ENCODE results near the gene FARS2. TPM values are rescaled to one million over a fixed set of nuclear protein-coding genes. Genes with fewer than 3 reads are reported as not detected.

FARS2 gene
- polyA plus RNA-seq, 2 of the 4 experiments (the other 2 are of a cell fraction): 12.9 to 17.5 TPM

GRCh38 chr6:5282191-5282623, 20.9 kb downstream of the FARS2 start:
- Histone ChIP-seq H3K4me3 (no peak overlapping the region), H3K27ac (no peak overlapping the region), H3K4me1 (0 out of 3 replicates have a peak, but pooled peaks cover under 1% of the 10 kb centered on the region), H3K9me3 (no peaks in the 10 kb centered on the region), H3K4me2 (no peak overlapping the region)
- ChIA-PET CTCF (interaction anchor here (2.6 kb wide), 1 partner anchor 139 kb away, joined by 7 read pairs; no protein-coding TSS in a partner anchor), POLR2A (no interaction called here)
- no peak for TF ChIP-seq USF2 (IDR thresholded peaks at IDR 0.05)
- no peak for ATAC-seq
- no peak for DNase-seq (ENCODE audit: low read depth in 1 of 2, low spot score in 1 of 2)
- no peak for FAIRE-seq
- 90% methylated on average over 9 of the region's 9 CpGs for WGBS (ENCODE audit: missing lambda C conversion rate)

- ATAC-seq (no peak), DNase-seq (ENCODE audit: low read depth in 1 of 2, low spot score in 1 of 2) (no peak), FAIRE-seq (no peak)
- Histone ChIP-seq H3K4me1 (peaks cover 8% of the 10 kb centered on the region; the same call in 1 of the 3 replicates), H3K4me3 (no peak overlapping the region), H3K4me2 (no peak overlapping the region), H3K9me3 (no peaks in the 10 kb centered on the region), H3K27ac (no peak overlapping the region)
- WGBS (ENCODE audit: missing lambda C conversion rate): 89% methylated on average over 6 of the region's 6 CpGs
- TF ChIP-seq E2F6 (IDR thresholded peaks at IDR 0.05; ENCODE audit: borderline replicate concordance, low read depth): no peak
- no peak for TF ChIP-seq RARB (CRISPR knock-in tag; IDR thresholded peaks at IDR 0.05)
- no peak for TF ChIP-seq TFCP2L1 (CRISPR knock-in tag; IDR thresholded peaks at IDR 0.05)
- no peak for TF ChIP-seq MAX (IDR thresholded peaks at IDR 0.05)
- TF ChIP-seq CBX8 (IDR thresholded peaks at IDR 0.05): no peak
- TF ChIP-seq PHF8 (IDR thresholded peaks at IDR 0.05; ENCODE audit: borderline replicate concordance, low read depth): no peak
- TF ChIP-seq GATA3 (IDR thresholded peaks at IDR 0.05; ENCODE audit: borderline replicate concordance): no peak
- TF ChIP-seq ZNF302 (CRISPR knock-in tag; IDR thresholded peaks at IDR 0.05): no peak
- TF ChIP-seq HEYL (CRISPR knock-in tag; IDR thresholded peaks at IDR 0.05): no peak
- no peak for TF ChIP-seq EHF (CRISPR knock-in tag; IDR thresholded peaks at IDR 0.05)
- no peak for TF ChIP-seq RAD21 (conservative IDR thresholded peaks at IDR 0.05 in 1 of 2, IDR thresholded peaks at IDR 0.05 in 1 of 2)
- TF ChIP-seq USF2 (IDR thresholded peaks at IDR 0.05): no peak
- TF ChIP-seq CHD2 (IDR thresholded peaks at IDR 0.05; ENCODE audit: low read length, partially characterized antibody): no peak
- no peak for TF ChIP-seq RNF2 (IDR thresholded peaks at IDR 0.05; ENCODE audit: borderline replicate concordance, low read depth)
- TF ChIP-seq, protein P1, sequence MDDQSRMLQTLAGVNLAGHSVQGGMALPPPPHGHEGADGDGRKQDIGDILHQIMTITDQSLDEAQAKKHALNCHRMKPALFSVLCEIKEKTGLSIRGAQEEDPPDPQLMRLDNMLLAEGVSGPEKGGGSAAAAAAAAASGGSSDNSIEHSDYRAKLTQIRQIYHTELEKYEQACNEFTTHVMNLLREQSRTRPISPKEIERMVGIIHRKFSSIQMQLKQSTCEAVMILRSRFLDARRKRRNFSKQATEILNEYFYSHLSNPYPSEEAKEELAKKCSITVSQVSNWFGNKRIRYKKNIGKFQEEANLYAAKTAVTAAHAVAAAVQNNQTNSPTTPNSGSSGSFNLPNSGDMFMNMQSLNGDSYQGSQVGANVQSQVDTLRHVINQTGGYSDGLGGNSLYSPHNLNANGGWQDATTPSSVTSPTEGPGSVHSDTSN (IDR thresholded peaks at IDR 0.05): no peak
- TF ChIP-seq ESRRA (IDR thresholded peaks at IDR 0.05; ENCODE audit: borderline replicate concordance, low read length): no peak
- ChIA-PET POLR2A (no interaction called here), CTCF (interaction anchor here (2.6 kb wide), 1 partner anchor 141 kb away, joined by 7 read pairs; no protein-coding TSS in a partner anchor)
Measured at GRCh38 chr6:5285081-5285480, 23.8 kb downstream of the FARS2 start.

GRCh38 chr6:5285526-5285925, 24.2 kb downstream of the FARS2 start:
- Histone ChIP-seq H3K4me3 (no peak overlapping the region), H3K9me3 (no peaks in the 10 kb centered on the region), H3K4me1 (peaks cover 8% of the 10 kb centered on the region; the same call in 1 of the 3 replicates), H3K4me2 (no peak overlapping the region), H3K27ac (no peak overlapping the region)
- WGBS (ENCODE audit: missing lambda C conversion rate): 97% methylated on average over 5 of the region's 5 CpGs
- CTCF ChIA-PET: no interaction called here
- no peak for TF ChIP-seq HEYL (CRISPR knock-in tag; IDR thresholded peaks at IDR 0.05)
- FAIRE-seq (no peak), ATAC-seq (no peak), DNase-seq (ENCODE audit: low read depth in 1 of 2, low spot score in 1 of 2) (no peak)
- POLR2A ChIA-PET: no interaction called here

DNA sequence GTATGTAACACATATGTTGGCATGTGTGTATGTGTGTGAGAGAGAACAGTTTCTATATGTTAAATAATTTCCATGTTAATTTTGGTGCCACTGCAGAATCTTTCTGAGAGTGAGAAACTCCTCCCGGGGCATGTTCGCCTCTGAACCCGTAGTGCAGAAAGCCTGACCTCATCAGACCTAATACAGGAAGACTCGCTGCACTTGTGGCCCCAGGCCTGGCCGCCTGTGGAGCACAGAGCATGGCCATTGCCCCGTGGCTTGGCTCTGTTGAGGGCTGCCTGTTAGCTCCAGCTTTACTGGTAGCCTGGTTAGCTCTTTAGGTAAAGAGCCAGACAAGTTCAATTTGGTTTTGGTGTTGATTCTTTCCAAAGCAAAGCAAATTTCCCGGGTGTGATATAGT, 25.5 kb downstream of the FARS2 start:
- Histone ChIP-seq H3K4me3 (no peak overlapping the region), H3K4me1 (peaks cover 8% of the 10 kb centered on the region; the same call in 1 of the 3 replicates), H3K4me2 (no peak overlapping the region), H3K9me3 (no peaks in the 10 kb centered on the region), H3K27ac (no peak overlapping the region)
- no peak for DNase-seq (ENCODE audit: low read depth in 1 of 2, low spot score in 1 of 2)
- WGBS (ENCODE audit: missing lambda C conversion rate): 93% methylated on average over 7 of the region's 7 CpGs
- no peak for ATAC-seq
- FAIRE-seq: no peak
- POLR2A ChIA-PET: no interaction called here
- CTCF ChIA-PET: no interaction called here
- TF ChIP-seq NR3C1 (IDR thresholded peaks at IDR 0.05): no peak
- TF ChIP-seq CHD4 (IDR thresholded peaks at IDR 0.05; ENCODE audit: borderline replicate concordance): no peak
- no peak for TF ChIP-seq CBX2 (IDR thresholded peaks at IDR 0.05; ENCODE audit: borderline replicate concordance, low read depth)
- no peak for TF ChIP-seq HOXB5 (CRISPR knock-in tag; IDR thresholded peaks at IDR 0.05)
- no peak for TF ChIP-seq ZSCAN20 (CRISPR knock-in tag; IDR thresholded peaks at IDR 0.05)
- TF ChIP-seq RARB (CRISPR knock-in tag; IDR thresholded peaks at IDR 0.05): no peak
- no peak for TF ChIP-seq HOXA7 (CRISPR knock-in tag; IDR thresholded peaks at IDR 0.05)
- no peak for TF ChIP-seq MAX (IDR thresholded peaks at IDR 0.05)
- no peak for TF ChIP-seq SREBF2 (IDR thresholded peaks at IDR 0.05)
- no peak for TF ChIP-seq ELK1 (IDR thresholded peaks at IDR 0.05; ENCODE audit: low read depth, low read length)
- no peak for TF ChIP-seq BCL3 (IDR thresholded peaks at IDR 0.05)
- TF ChIP-seq ZNF302 (CRISPR knock-in tag; IDR thresholded peaks at IDR 0.05): no peak

Data from A549 (cell line).